HG02623 (cell line): Measurements from ENCODE around the gene ISG15.
A peak's percentile ranks its signal among the peaks of the same experiment; 100 is the strongest.

Experiments used
- ATAC-seq: cut with Tn5 transposase; IDR thresholded peaks from one replicate; pipeline ENCODE4 v1.9.1; 2021; ENCODE audit warnings: moderate library complexity; ENCODE audit not compliant: unreplicated experiment

The ISG15 gene

DNA sequence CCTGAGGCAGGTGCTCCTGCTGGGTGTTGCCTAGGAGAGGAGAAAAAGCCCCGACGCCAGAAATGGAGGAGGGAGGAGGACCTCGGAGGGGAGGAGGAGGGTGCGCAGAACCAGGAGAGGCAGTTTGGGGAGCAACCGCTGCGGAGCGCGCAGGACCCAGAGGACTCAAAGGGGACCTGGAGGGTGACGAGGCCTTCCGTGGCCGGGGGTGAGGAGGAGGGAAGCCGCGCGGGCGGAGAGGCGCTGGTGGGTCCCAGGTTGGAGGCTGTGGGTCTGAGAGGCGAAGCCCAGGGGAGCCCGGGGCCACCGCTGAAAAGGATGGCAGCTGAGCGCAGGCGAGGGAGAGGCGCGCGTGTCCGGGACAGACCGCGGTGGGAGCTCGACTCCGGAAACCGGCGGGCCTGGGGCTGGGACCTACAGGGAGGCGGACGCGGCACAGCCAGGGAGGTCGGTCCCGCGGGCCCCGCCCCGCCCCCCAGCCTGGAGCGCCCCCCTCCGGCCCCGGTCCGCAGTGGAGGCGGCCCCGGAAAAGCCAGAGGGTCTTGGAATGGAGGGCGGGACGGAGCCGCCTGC lies 45.7 kb downstream of the ISG15 start:
- peak; percentile 25 for ATAC-seq

DNA sequence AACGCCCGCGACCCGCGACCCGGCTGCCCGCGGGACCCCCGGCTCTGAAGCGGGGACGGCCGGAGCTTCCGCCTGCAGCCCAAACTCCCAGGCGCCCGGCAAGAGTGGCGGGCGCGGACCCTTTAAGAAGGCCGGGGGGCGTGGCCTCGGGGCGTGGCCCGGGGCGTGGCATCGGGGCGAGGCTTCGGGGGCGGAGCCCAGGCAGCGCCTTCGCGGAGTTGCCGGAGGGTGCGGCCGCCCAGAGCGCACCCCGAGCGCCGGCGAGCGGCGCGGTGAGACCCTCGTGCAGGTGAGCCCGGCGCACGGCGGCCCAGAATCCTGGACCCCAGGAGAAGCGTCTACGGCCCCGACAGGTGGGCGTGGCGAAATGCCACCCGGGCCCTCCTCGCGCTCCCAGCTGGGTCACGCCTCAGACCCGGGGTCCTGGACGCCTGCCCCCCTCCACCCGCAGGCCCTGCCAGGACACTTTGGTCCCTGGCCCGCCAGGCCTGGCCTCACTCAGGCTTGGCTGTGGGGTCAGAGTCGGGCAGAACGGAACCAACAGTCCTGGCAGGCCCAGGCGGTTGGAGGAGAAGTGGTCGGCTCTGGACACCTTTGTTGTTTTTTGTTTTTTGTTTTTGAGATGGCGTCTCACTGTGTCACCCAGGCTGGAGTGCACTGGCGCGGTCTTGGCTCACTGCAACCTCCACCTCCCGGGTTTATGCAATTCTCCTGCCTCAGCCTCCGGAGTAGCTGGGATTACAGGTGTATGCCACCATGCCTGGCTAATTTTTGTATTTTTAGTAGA lies 46.4 kb downstream of the ISG15 start:
- ATAC-seq = peak; percentile 58

GRCh38 chr1:1060281-1061000 lies 47.1 kb downstream of the ISG15 start:
- ATAC-seq = no peak

DNA sequence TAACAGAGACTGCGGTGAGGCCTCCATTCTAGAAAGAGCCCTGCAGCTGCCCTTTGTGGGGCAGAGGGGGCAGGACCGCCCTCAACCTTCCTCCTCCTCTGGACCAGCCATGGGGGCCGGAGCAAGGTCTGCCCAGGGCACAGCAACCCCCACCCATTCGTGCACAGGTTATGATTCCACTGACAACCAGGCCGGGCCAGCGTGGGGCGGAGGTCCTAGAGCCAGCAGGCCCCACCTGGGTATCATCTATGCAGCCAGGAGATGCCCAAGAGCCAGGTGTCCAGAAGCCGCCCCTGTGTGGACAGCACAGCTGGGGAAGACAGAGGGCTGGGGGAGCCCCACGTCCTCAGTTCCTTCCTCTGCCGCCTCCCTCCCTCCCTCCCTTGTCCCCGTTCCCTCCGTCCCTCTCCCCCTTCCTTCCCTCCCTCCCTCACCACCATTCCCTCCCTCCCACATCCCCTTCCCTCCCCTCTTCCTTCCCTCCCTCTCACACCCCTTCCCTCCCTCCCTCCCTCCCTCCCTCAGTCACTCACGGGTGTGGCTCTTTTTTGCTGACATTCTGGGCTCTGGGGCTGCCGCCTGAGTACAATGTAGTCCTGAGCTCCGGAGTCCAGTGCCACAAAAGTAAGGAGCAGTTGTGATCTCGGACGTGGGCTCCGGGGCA lies 48.5 kb downstream of the ISG15 start:
- no peak for ATAC-seq

DNA sequence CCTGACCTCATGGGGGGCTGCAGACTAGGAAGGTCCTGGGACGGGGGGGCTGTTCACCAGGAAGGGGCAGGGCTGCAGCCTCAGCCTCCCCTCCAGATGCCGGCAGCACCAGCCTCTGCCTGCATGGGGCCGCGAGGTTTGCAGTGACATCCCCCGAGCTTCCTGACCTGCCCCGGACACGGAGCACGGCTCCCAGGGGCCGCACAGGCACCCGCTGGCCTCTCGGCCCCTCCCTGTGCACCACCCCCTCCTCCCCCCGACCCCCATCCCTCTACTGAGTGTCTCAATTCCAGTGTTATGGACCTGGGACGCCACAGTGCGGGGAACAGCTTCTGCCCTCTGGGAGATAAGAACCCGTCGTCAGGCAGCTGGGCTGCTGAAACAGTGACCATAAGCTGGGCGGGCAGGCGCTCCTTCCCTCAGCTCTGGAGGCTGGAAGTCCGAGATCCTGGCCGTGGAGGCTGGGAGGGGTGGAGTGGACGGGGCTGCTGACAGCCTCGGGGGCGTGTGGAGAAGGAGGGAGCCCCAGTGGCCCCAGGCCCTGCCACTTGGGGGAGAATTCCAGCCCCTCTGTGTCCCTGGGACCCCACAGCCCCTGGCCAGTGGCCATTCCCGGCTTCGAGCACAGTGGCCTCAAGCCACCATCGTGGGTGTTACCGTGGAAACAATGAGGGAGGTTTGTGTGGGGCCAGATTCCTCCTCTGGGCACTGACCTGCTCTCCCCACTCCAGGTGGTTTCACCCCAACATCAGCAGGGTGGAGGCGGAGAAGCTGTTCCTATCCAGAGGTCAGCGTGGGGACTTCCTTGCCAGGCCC lies 49.3 kb downstream of the ISG15 start:
- no peak for ATAC-seq

DNA sequence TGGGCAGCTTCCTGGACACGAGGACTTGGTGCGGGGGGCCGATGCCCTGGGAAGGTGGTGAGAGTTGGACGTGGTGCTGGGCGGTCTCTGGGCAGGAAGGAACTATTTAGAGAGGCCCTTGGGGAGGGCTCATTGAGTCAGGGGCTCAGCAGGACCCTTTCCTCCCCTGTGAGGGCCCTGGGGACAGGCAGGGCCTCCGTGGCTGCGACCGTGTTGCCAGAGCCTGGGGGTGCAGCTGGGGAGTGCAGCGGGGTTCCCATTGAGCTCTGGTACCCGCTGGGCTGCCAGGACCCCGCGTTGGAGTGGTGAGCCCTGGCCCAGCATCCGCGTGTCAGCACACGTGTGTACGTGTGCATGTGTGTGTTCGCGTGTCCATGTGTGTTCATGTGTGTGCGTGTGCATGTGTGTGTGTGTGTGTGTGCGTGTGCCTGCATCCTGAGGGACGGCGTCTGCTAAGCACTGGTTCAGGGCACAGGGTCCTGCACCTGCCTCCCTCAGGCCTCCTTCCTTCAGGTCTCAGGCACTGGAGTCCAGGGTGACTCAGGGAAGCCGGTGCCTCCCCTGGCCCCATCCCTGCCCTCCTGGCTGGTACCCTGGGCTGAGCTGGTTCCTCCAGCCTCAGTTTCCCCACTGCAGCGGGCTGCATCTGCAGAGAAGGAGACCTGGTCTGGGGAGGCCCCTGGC lies 50.1 kb downstream of the ISG15 start:
- ATAC-seq = no peak
